AG10803 (cell line): Measurements from ENCODE around the gene NTSR1.

Source experiments
- DNase-seq: peaks from one replicate; pipeline ENCODE4 v3.0.0; 2010; ENCODE audit warnings: low read depth
- H3K4me3 ChIP-seq: 2 replicates; pipeline ENCODE4 v1.5.1; 2011; ENCODE audit warnings: mild to moderate bottlenecking, low read length, control low read depth
- CTCF ChIP-seq: conservative IDR thresholded peaks from 2 replicates; pipeline ENCODE4 v1.5.1; 2011; ENCODE audit warnings: mild to moderate bottlenecking, low read length, control low read depth, inconsistent platforms

Gene NTSR1

GRCh38 chr20:62663145-62664018 lies 45.3 kb upstream of the NTSR1 start:
- H3K4me3 ChIP-seq, result no peak overlapping the region
- no peak for DNase-seq
- TF ChIP-seq CTCF, result no peak

- DNase-seq, result no peak
- TF ChIP-seq CTCF, result no peak
- no peak overlapping the region for H3K4me3 ChIP-seq
These were observed 44.3 kb upstream of the NTSR1 start for GRCh38 chr20:62664019-62664971.

GRCh38 chr20:62665153-62665754 lies 43.4 kb upstream of the NTSR1 start:
- no peak overlapping the region for H3K4me3 ChIP-seq
- DNase-seq, result no peak
- TF ChIP-seq CTCF, result no peak

- H3K4me3 ChIP-seq, result no peak overlapping the region
- no peak for DNase-seq
- TF ChIP-seq CTCF, result no peak
These were observed 42.6 kb upstream of the NTSR1 start for GRCh38 chr20:62665826-62666735.

- no peak for TF ChIP-seq CTCF
- no peak overlapping the region for H3K4me3 ChIP-seq
- DNase-seq, result no peak
These were observed 41.7 kb upstream of the NTSR1 start for GRCh38 chr20:62666736-62667529.
